ENCODE data around the gene ROS1.
"Not testable (repeated sequence)": the region's sequence is repeated elsewhere in the genome, so short reads cannot be mapped to it uniquely, and the experiment has no call there.

ROS1 gene

DNA sequence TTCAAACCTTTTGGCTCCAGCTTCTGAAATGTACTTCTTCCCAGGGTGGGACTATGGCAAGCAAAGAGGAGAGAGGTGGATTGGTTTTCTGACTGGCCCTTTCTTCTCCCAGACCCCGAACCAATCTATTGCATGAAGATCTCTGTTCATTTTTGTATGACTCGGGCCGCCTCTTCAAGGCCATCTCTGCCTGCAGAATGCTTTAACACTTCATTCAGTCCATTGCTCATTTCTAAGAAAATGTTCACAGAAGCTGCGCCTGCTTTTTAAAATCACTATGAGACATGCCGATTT lies 158.7 kb downstream of the ROS1 start:
- DNase-seq (ENCODE audit: low read depth, low spot score): no peak

DNA sequence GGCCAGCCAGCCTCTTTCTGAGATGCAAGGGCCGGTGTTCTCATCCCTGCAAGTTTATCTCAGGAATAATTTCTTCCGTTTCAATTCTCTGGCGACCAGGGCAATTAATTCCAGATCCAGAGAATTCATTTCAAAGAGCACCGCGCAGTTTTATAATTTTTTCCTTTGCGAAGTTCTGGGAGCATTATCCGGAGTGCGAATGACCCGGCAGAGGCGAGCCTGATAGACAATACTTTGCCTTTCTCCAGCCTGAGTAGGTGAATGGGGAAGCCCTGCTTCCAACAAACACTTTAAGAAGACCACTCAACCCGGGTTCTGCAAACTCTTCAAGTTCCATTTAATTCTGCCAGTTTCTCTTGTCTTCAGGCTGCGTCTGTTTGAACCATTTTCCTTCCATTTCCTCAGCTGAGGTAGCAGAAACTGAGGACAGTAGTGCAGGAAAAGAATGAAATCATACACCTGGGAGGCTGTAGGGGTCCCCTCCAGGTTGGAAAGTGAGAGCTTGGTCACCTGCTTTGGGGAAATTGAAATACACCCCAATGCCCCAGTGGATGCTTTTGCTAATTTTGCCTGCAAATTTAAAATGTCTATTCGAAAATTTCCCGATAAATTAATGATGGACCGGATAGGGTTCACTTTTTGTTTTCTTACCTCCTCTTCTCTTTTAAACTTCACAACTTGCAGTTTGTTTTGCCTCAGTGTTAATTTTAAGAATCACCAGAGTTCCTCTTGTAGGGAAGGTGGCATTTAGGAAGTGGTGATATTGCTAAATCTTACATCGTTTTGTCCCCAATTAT lies 159.3 kb downstream of the ROS1 start:
- DNase-seq (ENCODE audit: low read depth, low spot score): no peak

DNA sequence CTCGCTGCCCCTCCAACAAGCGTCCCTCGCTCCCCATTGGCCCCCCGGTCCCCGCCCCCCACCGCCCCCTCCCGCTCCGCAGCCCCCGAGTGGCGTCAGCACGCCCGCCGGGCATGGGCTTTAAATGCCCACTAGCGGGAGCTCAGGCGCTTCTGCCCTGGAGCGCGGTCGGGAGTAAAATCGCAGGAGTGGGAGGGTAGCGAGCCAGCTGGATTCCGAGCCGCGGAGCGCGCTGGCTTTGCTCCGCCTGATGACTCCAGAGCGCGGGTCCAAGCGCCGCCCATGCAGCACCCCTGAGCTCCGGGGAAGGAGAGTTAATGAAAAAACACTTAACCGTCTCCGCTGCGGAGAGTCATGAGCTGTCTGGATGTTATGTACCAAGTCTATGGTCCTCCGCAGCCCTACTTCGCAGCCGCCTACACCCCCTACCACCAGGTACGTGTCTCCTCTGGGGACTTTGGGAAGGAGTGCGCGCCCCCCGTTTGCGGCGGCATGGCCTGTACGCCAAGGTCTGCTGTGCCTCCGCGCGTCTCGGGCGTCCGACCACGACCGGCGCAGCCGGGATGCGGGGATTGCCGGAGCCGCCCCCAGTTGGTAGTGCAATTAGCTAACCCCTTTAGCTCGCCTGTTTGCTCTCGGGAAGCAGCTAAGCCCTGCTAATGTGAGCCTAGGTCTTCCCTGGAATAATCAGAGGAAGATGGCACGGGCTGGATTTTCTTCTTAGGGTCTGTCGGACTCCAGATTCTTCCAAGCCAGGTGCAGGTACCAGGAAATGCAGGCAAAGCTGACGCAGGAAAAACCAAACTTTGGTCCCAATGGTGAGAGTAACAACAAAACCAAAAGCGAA lies 160.1 kb downstream of the ROS1 start, which contains the start of gene VGLL2:
Gene VGLL2, plus strand, starts transcription at position 149 of the 847 bp plus-strand sequence. Its CDS starts 206 bp downstream, at position 355.
- no peak for DNase-seq (ENCODE audit: low read depth, low spot score)

DNA sequence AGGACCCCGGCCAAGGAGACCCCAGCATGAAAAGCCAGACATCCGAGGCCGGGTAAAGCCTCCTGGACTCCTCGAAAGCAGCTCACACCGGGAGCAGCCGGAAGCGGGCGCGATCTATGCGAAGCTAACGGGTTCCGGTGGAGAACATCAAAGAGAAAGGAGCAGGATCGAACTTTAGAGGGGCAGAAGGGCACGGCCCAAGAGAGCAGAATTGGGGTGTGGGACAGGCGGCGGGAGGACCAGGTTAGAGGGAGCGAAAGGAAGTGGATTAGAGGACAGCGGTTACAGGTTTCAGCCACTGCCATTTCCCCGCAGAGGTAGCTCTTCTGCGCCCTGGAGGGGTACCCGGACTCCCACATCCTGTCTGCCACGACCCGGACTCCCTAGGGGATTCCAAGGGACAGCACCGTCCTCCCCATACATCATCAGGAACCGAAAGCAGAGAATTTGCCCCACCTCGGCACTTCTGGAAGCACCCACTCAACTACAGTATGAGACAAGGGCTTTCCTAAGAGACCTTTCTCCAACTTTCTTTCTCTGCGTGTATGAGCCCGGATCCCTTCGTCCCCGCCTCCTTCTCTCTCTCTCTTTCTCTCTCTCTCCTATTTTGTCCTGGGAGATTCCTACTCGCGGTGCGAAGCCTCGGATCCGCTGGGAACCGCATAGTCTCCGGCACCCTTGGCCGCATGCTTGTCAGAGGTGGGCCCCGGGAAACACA lies 160.9 kb downstream of the ROS1 start:
- DNase-seq (ENCODE audit: low read depth, low spot score): no peak

DNA sequence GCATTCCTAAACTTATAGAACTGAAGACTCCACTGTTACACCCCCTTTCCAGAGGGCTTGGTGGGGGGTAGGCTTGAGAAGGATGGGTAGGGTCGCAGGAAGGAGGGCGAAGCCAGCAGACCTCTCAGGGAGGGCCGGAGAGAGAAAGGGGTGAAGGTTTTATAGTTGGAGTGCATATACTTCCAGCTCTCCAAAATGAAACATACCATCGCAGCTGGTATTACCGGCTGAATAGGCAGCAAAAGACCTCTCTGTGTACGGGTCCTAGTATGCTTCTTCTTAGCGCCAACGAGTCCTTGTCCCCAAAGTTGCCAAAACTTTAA lies 161.4 kb downstream of the ROS1 start:
- DNase-seq (ENCODE audit: low read depth, low spot score): no peak

DNA sequence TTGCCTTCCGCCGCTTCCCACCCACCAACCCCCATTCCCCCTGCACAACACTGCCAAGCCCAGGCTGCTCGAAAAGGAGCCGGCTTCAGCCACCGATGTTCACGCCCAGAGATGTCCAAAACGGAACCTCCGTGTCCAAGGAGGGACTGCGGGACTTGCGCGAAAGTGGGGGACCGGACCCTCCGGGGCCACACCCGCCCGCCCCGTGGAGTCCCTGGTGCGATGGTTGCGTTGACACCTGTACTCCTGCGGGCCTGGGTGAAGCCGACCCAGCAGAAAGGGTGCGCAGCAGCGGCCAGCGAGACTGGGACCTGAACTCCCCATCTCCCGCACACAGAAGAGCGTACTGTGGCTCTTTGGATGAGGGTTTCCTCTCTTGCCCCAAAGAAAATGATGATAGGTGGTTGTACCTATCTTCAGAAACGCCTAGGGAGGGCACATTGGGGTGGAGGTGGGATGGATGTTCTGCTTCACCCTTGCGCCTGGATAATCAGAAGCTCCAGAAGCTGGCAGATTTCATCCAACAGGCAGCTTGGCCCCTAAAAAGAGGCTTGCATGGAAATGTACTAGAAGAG lies 162.3 kb downstream of the ROS1 start:
- no peak for DNase-seq (ENCODE audit: low read depth, low spot score)

DNA sequence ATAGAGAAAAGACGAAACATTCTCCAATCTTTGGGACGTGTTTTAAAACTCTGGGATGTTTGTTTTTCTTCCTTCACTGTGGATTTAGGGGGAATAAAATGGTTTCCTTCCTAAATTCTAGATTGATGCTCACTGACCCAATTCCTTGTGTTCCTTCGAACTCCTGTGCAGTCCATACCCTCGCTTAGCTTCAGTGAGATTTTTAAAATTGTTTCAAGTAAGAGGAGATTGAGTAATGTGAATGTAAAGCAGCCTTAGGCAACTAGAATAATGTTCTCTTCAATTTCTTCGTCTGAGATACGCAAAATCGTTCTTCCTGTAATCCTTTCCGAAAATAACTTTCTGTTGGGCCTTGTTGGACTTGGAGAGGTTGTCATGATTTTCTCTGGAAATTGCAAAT lies 162.9 kb downstream of the ROS1 start:
- DNase-seq (ENCODE audit: low read depth, low spot score): no peak

DNA sequence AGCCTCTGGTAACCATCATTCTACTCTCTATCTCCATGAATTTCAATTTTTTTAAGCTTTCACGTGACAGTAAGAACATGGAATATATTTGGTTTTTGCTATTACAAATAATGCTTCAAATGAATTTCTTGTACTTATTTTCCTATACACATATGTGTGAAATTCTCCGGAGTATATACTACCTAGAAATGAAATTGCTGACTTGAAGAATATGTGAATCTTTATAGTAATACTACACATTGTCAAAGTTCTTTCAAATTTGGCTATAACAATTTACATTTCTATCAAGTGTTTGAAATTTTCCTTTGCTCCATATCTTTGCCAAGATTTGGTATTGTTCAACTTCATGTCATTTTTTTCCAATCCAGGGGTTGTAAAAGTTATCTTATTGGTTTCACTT lies 172.0 kb downstream of the ROS1 start:
- no peak for DNase-seq (ENCODE audit: low read depth, low spot score)

DNA sequence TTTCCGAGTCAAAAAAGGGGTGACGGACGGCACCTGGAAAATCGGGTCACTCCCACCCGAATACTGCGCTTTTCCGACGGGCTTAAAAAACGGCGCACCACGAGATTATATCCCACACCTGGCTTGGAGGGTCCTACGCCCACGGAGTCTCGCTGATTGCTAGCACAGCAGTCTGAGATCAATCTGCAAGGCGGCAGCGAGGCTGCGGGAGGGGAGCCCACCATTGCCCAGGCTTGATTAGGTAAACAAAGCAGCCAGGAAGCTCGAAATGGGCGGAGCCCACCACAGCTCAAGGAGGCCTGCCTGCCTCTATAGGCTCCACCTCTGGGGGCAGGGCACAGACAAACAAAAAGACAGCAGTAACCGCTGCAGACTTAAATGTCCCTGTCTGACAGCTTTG lies 180.8 kb downstream of the ROS1 start:
- DNase-seq (ENCODE audit: low read depth, low spot score): not testable (repeated sequence)

DNA sequence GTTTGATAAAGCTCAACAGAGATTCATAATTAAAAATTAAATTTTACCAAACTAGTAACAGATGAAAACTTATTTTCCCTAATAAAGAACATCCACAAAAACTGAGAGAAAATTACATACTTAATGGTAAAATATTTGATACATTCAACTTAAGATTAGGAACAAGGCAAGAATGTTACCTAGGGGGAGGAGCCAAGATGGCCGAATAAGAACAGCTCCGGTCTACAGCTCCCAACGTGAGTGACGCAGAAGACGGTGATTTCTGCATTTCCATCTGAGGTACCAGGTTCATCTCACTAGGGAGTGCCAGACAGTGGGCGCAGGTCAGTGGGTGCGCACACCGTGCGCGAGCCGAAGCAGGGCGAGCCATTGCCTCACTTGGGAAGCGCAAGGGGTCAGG lies 181.2 kb downstream of the ROS1 start:
- DNase-seq (ENCODE audit: low read depth, low spot score): not testable (repeated sequence)
